GM12864 (cell line): ENCODE measurements around the gene MBP.

Source experiments
- DNase-seq: peaks from one replicate; pipeline ENCODE4 v3.0.0-alpha.2; 2011; ENCODE audit warnings: low read depth
- H3K4me3 ChIP-seq: 2 replicates; pipeline ENCODE4 v1.5.1; 2011; ENCODE audit warnings: mild to moderate bottlenecking, low read depth, low read length, control low read depth
- CTCF ChIP-seq: IDR thresholded peaks from 2 replicates; pipeline ENCODE4 v1.5.1; 2011; ENCODE audit warnings: low read depth, mild to moderate bottlenecking, moderate library complexity, low read length, control low read depth, inconsistent platforms; ENCODE audit errors: missing control alignments

The MBP gene

GRCh38 chr18:76989647-76990190 is 142.9 kb downstream of the MBP start:
- TF ChIP-seq CTCF, result no peak
- no peak for DNase-seq
- no peak overlapping the region for H3K4me3 ChIP-seq

- no peak for TF ChIP-seq CTCF
- DNase-seq, result no peak
- no peak overlapping the region; the same call in 1 of the 2 replicates for H3K4me3 ChIP-seq
Measured at GRCh38 chr18:76988827-76989646, 143.5 kb downstream of the MBP start.

GRCh38 chr18:76988031-76988826 is 144.4 kb downstream of the MBP start:
- H3K4me3 ChIP-seq, result peak overlapping the region; percentile 8
- no peak for TF ChIP-seq CTCF
- DNase-seq, result no peak

- no peak for DNase-seq
- H3K4me3 ChIP-seq, result no peak overlapping the region
- TF ChIP-seq CTCF, result no peak
Measured at GRCh38 chr18:76986406-76986805, 146.2 kb downstream of the MBP start.

- no peak for DNase-seq
- H3K4me3 ChIP-seq, result no peak overlapping the region
- TF ChIP-seq CTCF, result no peak
Measured at GRCh38 chr18:76985951-76986236, 146.7 kb downstream of the MBP start.

GRCh38 chr18:76985156-76985950 is 147.2 kb downstream of the MBP start:
- DNase-seq, result no peak
- TF ChIP-seq CTCF, result no peak
- no peak overlapping the region for H3K4me3 ChIP-seq
